GM21423 (cell line): ENCODE results near the gene ARHGAP30.
"Not testable (repeated sequence)": the region's sequence is repeated elsewhere in the genome, so short reads cannot be mapped to it uniquely, and the experiment has no call there.

ENCODE experiments used
- ATAC-seq: cut with Tn5 transposase; IDR thresholded peaks from one replicate; pipeline ENCODE4 v1.9.1; 2021; ENCODE audit warnings: mild to moderate bottlenecking, moderate library complexity; ENCODE audit not compliant: unreplicated experiment

ARHGAP30 gene

GRCh38 chr1:161044535-161044907 is 25.2 kb downstream of the ARHGAP30 start:
- ATAC-seq: no peak

- ATAC-seq: no peak
Measured at GRCh38 chr1:161039546-161039945, 30.1 kb downstream of the ARHGAP30 start.

DNA sequence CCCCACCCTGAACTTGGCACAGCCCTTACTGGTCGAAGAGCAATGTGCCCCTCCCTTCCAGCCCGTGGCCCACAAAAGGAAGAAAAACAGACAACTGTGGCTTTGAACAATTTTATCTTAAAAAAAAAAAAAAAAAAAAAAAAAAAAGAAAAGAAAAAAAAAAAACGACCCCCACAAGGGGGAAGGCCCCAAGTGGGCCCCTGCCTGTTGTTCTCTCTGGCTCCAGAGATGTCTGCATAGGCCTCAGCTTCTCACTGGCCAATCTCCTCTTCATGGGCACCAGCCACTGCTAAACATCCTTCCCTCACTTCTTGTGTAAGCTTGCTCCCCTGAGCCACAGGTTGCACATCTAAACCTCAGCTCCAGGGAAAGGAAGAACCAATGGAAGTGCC is 30.5 kb downstream of the ARHGAP30 start:
- ATAC-seq: no peak

GRCh38 chr1:161038523-161039153 is 31.1 kb downstream of the ARHGAP30 start, which contains the start of gene TSTD1:
Gene TSTD1, minus strand, starts transcription at chr1:161038964. Its CDS starts 75 bp downstream, at chr1:161038889.
- peak; percentile 88 for ATAC-seq

GRCh38 chr1:161037661-161038522 is 31.8 kb downstream of the ARHGAP30 start:
- ATAC-seq: no peak

DNA sequence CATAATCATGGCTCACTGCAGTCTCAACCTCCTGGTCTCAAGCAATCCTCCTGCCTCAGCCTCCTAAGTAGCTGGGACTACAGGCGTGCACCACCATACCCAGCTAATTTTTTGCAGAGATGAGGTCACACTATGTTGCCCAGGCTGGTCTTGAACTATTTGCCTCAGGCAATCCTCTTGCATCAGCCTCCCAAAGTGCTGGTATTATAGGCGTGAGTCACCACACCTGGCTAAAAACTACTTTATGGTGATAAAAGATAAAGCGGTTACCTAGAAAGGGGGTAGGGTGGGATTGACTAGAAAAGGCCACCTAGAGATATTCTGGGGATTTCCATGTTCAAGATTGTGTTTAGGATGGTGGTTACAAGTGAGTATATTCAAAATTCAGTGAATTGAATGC is 35.9 kb downstream of the ARHGAP30 start:
- no peak for ATAC-seq

DNA sequence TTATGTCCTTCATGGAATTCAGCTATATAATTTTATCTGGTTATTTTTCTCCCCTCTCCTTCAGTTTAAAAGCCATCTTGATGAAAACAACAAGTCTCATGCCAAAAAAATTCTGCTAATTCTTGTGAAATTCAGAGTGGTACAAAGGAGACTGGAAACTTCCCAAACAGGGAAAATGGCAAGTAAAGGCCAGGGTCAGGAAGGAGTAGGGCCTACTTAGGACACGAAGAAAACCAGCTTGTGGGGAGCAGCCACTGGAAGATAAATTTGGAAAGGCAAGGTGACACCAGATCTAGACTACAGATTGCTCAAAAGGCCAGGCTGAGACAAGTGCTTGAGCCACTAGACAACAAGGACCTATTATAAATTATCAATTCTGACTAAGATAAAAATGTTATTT is 37.3 kb downstream of the ARHGAP30 start:
- no peak for ATAC-seq

DNA sequence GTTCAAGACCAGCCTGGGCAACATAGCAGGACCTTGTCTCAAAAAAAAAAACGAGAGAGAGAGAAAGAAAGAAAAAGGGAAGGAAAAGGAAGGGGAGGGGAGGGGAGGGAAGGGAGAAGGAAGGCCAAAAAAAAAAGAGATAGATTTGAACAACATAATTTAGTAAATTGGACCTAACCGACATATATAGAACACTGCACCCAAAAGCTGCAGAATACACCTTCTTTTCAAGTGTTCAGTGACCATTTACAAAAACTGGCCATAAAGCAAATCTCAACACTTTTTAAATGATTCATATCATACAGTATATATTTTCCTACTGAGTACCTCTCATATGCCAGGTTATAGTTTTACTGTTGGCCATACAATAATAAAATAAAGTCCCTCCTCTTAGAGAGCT is 37.8 kb downstream of the ARHGAP30 start:
- no peak for ATAC-seq

GRCh38 chr1:161029466-161029865 is 40.2 kb downstream of the ARHGAP30 start:
- not testable (repeated sequence) for ATAC-seq

DNA sequence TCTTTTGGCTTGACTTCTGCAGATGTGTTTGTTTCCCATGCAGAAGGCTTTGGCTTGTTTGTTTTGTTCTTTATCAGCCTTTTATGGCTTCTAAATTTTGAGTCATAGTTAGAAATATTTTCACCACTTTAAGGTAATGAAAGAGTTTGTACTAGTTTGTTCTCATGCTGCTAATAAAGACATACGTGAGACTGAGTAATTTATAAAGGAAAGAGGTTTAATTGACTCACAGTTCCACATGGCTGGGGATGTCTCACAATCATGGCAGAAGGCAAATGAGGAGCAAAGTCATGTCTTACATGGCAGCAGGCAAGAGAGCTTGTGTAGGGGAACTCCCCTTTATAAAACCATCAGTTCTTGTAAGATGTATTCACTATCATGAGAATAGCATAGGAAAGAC is 42.7 kb downstream of the ARHGAP30 start:
- not testable (repeated sequence) for ATAC-seq

GRCh38 chr1:161022432-161022831 is 47.3 kb downstream of the ARHGAP30 start:
- ATAC-seq: not testable (repeated sequence)

GRCh38 chr1:161021970-161022353 is 47.7 kb downstream of the ARHGAP30 start:
- ATAC-seq: no peak

DNA sequence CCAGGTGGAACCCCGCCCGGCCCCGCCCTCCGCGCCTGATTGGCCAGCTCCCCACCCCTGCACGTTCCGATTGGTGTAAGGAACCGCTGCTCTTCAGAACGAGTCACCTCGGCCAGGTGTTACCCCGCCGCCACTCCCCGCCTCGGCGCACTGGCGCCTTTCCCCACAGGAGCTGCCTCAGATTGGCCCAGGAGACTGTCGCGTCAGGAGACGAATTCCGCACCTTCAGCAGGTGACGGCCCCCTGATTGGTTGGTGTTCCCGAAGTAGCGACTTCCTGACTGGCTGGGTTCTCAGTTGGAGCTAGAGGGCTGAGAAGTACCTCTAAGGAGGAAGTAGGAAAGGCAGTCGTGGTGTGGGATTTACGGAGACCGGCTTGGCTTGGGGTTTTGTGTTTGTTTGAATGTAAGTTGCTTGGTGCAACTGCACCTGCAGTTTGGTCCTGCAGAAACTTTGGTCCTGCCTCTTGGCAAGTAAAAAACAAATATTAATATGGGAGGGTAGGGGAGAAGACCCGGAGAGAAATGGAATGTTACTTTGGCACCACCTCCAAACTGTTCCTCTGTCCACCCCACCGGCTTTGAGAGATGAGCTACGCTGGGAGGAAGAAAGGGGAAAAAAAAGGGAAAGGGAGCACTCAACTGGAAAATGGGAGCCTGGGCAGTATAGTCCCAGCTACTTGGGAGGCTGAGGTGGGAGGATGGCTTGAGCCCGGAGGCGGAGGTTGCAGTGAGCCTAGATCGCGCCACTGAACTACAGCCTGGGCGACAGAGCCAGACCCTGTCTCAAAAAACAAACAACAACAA is 48.3 kb downstream of the ARHGAP30 start:
- ATAC-seq: peak; percentile 90

GRCh38 chr1:161020509-161021164 is 49.1 kb downstream of the ARHGAP30 start, which contains the start of gene F11R:
Gene F11R, minus strand, starts transcription at chr1:161021152. Its CDS starts 79 bp downstream, at chr1:161021073.
- ATAC-seq: peak; percentile 43

- ATAC-seq: no peak
Measured at GRCh38 chr1:161019751-161020495, 49.8 kb downstream of the ARHGAP30 start.

- ATAC-seq: not testable (repeated sequence)
Measured at GRCh38 chr1:161019111-161019660, 50.5 kb downstream of the ARHGAP30 start.

DNA sequence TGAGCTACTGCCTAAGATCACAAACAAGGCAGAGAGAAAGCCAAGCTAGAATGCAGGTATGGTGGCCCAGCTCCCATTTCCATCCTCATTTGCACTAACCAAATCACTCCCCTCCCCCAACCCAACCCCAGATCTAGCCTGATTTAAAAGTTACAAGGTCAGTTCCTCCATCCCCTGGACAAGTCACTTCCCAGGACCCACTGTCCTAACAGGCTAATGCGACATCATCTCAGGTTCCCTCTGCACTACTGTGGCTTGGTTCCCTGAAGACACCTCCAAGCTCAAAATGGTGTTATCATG is 51.1 kb downstream of the ARHGAP30 start:
- no peak for ATAC-seq

- ATAC-seq: no peak
Measured at GRCh38 chr1:161017756-161018630, 51.7 kb downstream of the ARHGAP30 start.

DNA sequence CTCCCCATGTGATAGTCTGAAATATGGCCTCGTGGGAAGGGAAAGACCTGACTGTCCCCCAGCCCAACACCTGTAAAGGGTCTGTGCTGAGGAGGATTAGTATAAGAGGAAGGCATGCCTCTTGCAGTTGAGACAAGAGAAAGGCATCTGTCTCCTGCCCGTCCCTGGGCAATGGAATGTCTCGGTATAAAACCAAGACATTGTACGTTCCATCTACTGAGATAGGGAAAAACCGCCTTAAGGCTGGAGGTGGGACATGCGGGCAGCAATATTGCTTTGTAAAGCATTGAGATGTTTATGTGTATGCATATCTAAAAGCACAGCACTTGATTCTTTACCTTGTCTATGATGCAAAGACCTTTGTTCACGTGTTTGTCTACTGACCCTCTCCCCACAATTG is 52.5 kb downstream of the ARHGAP30 start:
- not testable (repeated sequence) for ATAC-seq
